ENCODE data around the gene PWWP2B.
A peak's percentile ranks its signal among the peaks of the same experiment; 100 is the strongest.

PWWP2B gene

GRCh38 chr10:132441818-132442524 is 45.0 kb downstream of the PWWP2B start:
- TF ChIP-seq CTCF (IDR thresholded peaks at IDR 0.05; ENCODE audit: low read depth, low read length), result no peak
- no peak for DNase-seq (ENCODE audit: low read depth in 2 of 2)
- no peak overlapping the region for H3K4me3 ChIP-seq (replicated peaks in 1 of 2; ENCODE audit: low read depth in 2 of 2, low read length in 2 of 2)

- H3K4me3 ChIP-seq (replicated peaks in 1 of 2; ENCODE audit: low read depth in 2 of 2, low read length in 2 of 2), result no peak overlapping the region
- DNase-seq (ENCODE audit: low read depth in 2 of 2), result no peak
- no peak for TF ChIP-seq CTCF (IDR thresholded peaks at IDR 0.05; ENCODE audit: low read depth, low read length)
Measured at GRCh38 chr10:132442636-132443035, 45.6 kb downstream of the PWWP2B start.

- no peak overlapping the region for H3K4me3 ChIP-seq (replicated peaks in 1 of 2; ENCODE audit: low read depth in 2 of 2, low read length in 2 of 2)
- TF ChIP-seq CTCF (IDR thresholded peaks at IDR 0.05; ENCODE audit: low read depth, low read length), result peak; percentile 51
- peak; percentile 34 to 40 for DNase-seq (ENCODE audit: low read depth in 2 of 2)
Measured at GRCh38 chr10:132443605-132443982, 46.6 kb downstream of the PWWP2B start.

- H3K4me3 ChIP-seq (replicated peaks in 1 of 2; ENCODE audit: low read depth in 2 of 2, low read length in 2 of 2), result no peak overlapping the region
- TF ChIP-seq CTCF (IDR thresholded peaks at IDR 0.05; ENCODE audit: low read depth, low read length), result no peak
- DNase-seq (ENCODE audit: low read depth in 2 of 2), result no peak
Measured at GRCh38 chr10:132443983-132444876, 47.2 kb downstream of the PWWP2B start.

DNA sequence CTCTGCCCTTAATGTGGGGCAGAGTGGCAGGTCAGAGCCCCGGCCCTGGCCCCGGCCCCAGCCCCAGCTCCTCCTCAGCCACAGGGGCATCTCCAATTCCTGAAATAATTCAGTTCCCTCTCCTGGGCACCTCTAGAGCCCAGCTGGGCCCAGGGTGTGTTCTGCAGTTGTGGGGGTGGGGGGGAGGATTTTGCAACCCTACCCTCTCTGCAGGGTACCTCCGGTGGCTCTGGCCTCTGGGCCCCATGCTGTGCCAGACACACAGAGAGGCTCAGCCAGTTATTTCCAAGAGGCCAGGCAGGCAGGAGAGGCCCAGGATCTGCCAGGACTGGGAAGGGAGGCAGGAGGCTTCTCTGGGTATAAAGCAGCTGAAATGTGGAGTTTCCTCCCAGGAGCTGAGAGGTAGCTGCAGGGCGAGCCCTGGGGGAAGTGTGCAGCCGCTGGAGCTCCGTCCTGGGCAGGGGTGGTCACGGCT is 47.9 kb downstream of the PWWP2B start:
- no peak overlapping the region for H3K4me3 ChIP-seq (replicated peaks in 1 of 2; ENCODE audit: low read depth in 2 of 2, low read length in 2 of 2)
- no peak for TF ChIP-seq CTCF (IDR thresholded peaks at IDR 0.05; ENCODE audit: low read depth, low read length)
- no peak for DNase-seq (ENCODE audit: low read depth in 2 of 2)

DNA sequence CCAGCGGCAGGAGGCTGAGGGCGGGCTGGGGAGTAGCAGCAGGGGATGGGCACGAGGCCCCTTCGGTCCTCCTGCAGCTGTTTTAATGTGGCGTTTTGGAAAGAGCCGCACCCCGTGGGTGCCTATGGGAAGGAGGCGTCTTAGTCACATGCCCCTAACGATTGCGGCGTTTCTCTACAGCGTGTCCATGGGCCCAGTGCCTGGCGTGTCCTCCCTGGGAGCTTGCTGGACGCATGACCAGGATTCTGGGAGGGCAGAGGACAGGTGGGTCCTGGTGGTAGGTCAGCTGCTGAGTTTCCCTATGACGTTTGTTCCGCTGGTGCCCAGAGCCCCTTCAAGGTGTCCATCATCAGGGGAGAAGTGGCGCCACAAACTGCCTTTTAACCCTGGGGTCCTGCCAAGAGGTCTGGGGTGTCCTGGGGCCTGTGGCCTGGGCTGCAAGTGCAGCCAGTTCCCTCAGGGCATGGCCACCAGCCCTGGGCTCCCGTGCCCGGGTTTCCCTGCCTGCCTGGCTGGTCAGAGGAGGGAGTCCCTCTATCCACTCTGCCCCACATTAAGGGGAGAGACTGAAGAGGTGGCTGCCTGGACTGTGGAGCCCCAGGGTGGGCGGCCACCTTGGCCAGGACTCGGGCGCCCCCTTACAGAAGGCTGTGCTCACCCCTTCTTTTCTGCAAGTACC is 48.7 kb downstream of the PWWP2B start:
- no peak for TF ChIP-seq CTCF (IDR thresholded peaks at IDR 0.05; ENCODE audit: low read depth, low read length)
- H3K4me3 ChIP-seq (replicated peaks in 1 of 2; ENCODE audit: low read depth in 2 of 2, low read length in 2 of 2), result no peak overlapping the region
- no peak for DNase-seq (ENCODE audit: low read depth in 2 of 2)

Measured in cardiac fibroblast (primary cell).